HTR-8/SVneo (cell line): ENCODE measurements around the gene SPACA4.

ENCODE experiments used
- DNase-seq: peaks from one replicate; pipeline ENCODE4 v3.0.0; 2011; ENCODE audit warnings: low spot score, mixed read lengths; ENCODE audit not compliant: insufficient read length
- FAIRE-seq: peaks from 2 replicates; lab custom pipeline; 2011; peaks lifted over from hg19 to GRCh38; lab: Jason Lieb, UNC

The SPACA4 gene

DNA sequence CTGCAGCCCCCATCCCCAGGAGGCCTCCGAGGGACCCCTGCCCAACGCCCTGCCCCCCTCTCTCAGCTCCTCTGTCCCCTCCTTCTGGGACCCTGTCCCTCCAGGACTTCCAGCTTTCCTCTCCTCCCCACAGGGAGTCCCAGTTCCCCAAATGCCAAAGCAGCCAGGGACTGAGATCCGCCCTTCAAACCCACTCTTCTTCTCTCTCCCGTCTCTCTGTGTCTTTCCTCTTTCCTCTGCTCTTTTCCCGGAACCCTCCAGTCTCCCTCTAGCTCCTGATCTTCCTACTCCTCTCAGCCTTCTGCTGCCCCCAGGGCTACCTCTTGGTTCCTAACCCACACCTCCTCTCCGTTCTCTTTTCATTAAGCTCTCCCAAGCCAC, 39.1 kb downstream of the SPACA4 start:
- FAIRE-seq (no peak), DNase-seq (no peak)

DNA sequence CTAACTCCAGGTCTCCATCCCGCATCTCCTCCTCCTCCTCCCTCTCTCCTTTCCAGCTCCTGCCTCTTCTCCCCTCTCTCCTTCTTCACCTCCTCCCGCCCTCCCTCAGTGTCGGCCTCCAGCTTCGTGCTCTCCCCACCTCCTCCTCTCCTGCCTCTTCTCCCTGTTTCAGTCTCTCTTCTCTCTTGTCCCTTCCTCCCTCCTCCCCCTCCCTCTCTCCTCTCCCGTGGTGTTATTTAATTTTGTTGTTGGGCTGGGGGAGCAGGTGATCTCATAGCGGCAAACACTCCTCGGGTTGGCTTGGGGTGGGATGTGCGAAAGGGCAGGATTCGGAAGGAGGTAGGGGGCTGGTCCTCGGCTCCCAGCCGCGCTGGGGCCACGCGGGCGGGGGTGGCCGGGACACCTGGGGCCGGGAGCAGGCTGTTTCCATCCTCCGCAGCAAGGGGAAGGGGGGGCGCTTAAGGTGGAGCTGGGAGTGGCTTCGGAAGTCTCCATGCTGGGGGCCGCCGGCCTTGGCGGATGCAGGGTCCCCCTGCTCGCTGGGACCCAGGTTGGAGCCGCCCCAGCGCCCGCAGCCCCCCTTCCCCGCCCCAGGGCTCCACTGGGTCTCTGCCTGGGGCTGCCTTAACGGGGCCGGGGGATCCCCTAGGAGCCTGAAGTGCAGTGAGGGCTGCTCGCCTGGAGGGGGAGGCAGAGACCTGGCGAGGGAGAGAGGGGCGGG, 39.6 kb downstream of the SPACA4 start, which contains the start of gene CA11:
Gene CA11, minus strand, starts transcription at position 187 of the 721 bp plus-strand sequence. CDS start 555 bp downstream, outside the sequence.
- DNase-seq (peak; percentile 92), FAIRE-seq (no peak)

DNA sequence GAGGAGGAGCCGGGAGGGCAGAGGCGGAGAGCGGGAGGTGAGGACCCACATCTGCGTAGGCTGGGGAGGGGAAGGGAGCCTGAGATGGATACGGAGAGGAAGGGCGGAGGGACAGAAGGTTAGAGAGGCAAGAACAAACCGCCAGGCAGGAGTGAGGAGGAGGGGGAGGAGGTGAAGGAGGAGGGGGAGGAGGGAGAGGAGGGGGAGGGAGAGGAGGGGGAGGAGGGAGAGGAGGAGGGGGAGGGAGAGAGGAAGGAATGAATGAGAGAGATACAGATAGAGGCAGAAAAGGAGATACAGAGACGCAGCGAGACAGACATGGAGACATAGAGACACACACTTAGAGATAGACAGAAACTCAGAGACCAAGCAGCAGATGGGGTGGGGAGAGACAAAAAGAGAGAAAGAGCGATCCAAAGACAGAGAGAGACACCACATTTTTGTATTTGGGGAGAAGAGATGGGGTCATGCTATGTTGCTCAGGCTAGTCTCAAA, 40.2 kb downstream of the SPACA4 start:
- FAIRE-seq (peak; percentile 55), DNase-seq (no peak)

DNA sequence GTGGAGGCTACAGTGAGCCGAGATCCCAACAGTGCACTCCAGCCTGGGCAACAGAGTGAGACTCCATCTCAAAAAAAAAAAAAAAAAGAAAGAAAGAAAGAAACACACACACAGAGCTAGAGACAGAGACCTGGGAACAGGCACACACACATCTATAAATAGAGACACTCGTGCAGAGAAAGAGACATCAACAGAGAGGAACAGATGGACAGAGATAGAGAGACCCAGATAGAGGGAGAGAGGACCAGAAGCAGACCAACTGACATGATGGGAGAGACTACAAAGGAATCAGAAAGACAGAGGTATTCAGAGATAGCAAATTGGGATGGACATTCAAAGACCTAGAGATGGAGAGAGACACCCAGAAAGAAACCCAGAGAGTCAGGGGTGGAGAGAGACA, 41.6 kb downstream of the SPACA4 start:
- DNase-seq, result no peak
- no peak for FAIRE-seq

DNA sequence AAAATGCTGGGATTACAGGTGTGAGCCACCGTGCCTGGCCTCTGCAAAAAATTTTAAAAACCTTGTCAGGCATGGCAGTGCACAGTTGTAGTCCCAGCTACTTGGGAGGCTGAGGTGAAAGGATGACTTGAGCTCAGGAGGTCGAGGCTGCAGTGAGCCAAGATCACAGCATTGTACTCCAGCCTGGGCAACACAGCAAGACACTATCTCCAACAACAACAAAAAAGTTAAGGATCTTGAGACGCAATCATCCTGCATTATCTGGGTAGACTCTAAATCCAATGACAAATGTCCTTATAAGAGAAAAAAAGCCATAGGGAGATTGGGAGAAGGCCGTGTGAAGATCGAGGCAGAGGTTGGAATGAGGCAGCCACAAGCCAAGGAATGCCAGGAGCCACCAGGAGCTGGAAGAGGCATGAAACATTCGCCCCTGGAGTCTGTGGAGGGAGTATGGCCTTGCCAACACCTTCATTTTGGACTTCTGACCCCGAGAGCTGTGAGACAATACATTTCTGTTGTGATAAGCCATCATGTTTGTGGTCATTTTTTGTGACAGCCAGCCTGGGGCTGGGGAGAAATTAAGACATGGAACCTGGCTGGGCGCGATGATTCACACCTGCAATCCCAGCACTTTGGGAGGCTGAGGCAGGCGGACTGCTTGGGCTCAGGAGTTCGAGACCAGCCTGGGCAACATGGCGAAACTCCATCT, 44.6 kb downstream of the SPACA4 start:
- DNase-seq (no peak), FAIRE-seq (no peak)

DNA sequence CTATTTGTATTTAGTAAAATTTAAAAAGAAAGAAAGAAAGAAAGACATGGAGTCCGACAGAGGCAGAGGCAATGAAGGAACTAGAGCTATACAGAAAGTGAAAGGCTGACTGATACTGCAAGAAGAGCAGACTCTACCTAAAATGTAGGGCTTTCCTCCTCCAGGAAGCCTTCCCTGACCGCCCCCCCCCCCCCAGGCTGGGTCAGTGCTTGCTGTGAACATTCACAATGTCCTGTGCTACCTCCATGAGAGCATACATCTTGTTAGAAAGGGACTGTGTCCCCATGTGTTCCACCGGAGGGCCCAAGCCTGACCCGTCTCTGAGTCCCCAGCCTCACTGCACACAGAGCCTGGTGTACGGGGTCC, 45.1 kb downstream of the SPACA4 start:
- FAIRE-seq, result no peak
- DNase-seq, result no peak

DNA sequence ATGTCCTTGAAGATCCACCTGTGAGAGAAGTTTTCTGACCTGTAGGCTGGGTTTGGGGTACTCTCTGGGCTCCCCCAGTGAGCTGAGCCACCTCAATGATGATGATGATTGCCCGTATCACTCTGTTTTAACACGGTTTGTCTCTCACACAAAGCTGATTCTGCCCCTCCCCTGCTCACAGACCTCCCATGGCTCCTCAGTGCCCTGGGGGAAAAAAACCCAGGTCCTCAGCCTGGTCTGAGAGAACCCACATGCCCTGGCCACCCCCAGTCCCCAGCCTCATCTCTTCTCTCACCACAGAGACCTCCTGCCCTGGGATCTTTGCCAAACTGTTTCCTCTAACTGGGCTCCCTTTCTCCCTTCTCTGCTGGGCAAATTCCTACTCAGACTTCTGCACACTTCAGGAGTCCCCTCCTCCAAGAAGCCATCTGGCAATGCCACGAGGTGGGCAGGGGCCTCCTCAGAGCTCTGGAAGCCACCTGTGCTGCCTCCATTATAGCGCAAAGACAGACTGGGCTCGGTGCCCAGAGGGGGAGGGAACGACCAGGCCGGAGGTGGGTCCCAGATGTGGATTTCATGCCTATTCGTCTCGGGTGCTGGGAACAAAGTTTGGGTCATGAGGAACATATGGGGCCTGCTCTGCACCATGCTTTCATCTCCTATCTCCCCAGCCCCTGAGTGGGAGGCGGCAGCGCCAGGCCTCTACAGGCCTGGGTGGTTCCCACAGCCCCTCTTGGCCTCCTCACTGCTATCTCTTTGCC, 47.9 kb downstream of the SPACA4 start:
- DNase-seq, result no peak

DNA sequence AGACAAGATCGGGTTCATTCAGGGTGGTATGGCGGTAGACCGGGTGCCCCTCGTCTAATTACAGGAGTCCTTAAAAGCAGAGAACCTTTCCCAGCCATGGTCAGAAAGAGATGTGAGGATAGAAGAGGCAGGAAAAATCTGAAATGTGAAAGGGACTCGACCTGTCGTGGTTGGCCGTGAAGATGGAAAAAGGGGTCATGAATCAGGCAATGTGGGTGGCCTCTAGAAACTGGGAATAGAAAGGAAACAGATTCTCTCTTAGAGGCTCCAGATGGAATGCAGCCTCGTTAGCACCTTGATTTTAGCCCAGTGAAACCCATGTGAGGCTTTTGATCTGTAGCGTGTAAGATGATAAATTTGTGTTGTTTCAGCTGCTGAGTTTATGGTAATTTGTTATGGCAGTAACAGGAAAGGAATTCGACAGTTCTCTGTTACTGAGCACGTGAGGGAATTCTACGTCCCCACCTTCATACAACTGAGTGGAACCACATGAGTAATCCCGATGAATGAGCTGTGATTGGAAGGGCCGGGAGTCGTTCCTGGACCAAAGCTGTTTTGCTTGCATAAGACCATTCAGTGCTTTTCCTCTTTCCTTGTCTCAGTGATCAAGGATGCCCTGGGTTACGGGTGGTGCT, 50.4 kb downstream of the SPACA4 start:
- FAIRE-seq, result peak; percentile 78

More for the DNA sequence above, 47.9 kb downstream of the SPACA4 start:
- FAIRE-seq, result no peak

More for the DNA sequence above, 50.4 kb downstream of the SPACA4 start:
- peak; percentile 75 for DNase-seq
